Camera-type eye (tissue), 1 donor: ENCODE data around the gene CLDN4. TPM values are rescaled to one million over a fixed set of nuclear protein-coding genes. Genes with fewer than 3 reads are reported as not detected.

Source experiments
- total RNA-seq: library from RNA; depleted of rRNA; stranded (reverse); fragments of >200 nt; gene quantifications from one replicate; pipeline ENCODE4 v1.2.3, GENCODE V29; 2014

The CLDN4 gene, protein sequence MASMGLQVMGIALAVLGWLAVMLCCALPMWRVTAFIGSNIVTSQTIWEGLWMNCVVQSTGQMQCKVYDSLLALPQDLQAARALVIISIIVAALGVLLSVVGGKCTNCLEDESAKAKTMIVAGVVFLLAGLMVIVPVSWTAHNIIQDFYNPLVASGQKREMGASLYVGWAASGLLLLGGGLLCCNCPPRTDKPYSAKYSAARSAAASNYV
- 15.8 TPM for total RNA-seq

DNA sequence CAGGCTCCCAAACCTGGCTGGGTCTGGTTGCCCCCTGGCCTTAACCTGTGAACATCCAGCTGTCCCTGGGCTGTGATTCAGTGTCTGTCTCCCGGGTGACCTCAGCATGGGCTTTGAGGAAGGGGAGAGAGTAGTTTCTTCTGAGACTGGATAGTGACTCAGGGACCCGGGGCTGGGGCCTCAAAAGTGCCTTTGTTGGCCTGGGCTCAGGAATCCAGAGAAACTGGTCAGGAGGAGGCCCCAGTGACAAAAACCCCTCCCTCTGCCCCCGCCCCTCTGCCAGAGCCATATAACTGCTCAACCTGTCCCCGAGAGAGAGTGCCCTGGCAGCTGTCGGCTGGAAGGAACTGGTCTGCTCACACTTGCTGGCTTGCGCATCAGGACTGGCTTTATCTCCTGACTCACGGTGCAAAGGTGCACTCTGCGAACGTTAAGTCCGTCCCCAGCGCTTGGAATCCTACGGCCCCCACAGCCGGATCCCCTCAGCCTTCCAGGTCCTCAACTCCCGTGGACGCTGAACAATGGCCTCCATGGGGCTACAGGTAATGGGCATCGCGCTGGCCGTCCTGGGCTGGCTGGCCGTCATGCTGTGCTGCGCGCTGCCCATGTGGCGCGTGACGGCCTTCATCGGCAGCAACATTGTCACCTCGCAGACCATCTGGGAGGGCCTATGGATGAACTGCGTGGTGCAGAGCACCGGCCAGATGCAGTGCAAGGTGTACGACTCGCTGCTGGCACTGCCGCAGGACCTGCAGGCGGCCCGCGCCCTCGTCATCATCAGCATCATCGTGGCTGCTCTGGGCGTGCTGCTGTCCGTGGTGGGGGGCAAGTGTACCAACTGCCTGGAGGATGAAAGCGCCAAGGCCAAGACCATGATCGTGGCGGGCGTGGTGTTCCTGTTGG, at the start of gene CLDN4:
TSS of gene CLDN4 (plus strand) at position 316 of the 903 bp plus-strand sequence. CDS start at position 522, 206 bp downstream.

DNA sequence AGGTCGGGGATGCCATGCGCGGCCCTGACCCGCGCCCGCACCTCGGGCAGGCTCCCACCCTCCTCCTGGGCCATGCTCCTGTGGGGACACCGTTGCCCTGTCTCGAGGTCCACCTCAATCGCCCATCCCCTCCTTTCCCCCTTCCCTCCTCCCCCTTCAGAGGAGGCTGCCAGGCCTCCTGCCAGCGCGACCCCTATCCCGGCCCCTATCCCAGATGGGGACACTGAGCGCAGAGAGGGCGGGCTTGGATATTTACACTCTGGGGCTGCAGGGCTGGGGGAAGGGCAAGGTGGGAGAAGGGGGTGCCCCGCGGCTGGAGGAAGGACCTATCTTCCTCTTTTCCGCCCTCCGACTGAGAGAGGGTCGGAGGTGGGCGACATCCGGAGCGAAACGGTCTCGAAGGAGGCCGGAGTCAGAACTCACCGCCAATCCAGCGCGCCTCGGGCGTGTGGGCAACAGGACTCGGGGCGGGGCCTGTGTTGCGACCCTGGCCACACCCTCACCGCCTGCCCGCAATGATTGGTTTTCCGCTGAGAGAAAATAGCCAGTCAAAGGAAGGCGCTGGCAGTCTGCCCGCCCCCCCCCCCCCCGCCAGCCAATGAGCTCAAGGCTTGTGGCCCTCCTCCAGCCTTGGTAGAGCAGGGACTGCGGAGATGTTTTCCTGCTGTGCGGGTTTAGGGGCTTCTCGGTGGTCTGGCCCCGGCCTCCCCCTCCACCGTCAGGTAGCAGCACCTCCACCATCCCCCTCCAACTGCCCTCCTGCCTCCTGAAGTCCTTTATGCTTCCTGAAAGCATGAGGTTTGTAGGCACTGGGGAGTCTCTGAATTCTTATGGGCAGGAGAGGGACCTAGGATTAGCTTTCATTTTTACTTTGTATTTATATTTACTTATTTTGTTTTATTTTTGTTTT, 11.5 kb downstream of the CLDN4 start, which contains the start of gene METTL27:
TSS of gene METTL27 (minus strand) at position 450 of the 910 bp plus-strand sequence. CDS start at position 74, 376 bp downstream.

DNA sequence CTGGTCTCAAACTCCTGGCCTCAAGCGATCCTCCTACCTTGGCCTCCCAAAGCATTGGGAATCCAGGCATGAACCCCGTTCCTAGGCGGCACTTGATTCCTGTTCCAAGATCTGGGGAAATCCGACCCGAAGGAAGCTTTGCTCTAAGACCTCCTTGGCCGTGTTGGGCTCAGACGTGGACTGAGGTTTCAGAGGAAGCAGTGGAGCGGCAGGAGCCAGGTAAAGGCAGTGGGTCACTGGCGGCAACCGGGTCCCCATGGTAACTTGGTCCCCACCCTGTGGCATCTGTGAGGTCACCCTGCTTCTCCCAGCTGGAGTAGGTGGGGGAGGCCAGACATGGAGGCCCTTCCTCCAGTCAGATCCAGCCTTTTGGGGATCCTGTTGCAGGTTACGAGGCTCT, 30.1 kb downstream of the CLDN4 start, which contains the start of gene TMEM270:
TSS of gene TMEM270 (plus strand) at position 301 of the 400 bp plus-strand sequence. CDS start at position 337, 36 bp downstream.

Other genes with a start within 250 kb of the CLDN4 start
- 0.82 TPM for gene MLXIPL, start 206.5 kb upstream of the CLDN4 start, total RNA-seq
- gene VPS37D, start 163.2 kb upstream of the CLDN4 start, total RNA-seq: 14.6 TPM
- 4.2 TPM for gene DNAJC30, start 147.5 kb upstream of the CLDN4 start, total RNA-seq
- gene BUD23, start 147.4 kb upstream of the CLDN4 start, total RNA-seq: 36.2 TPM
- gene STX1A, start 111.3 kb upstream of the CLDN4 start, total RNA-seq: 22.0 TPM
- gene ABHD11, start 92.2 kb upstream of the CLDN4 start, total RNA-seq: 17.5 TPM
- 6.0 TPM for gene CLDN3, start 60.7 kb upstream of the CLDN4 start, total RNA-seq
- gene METTL27, start 11.5 kb downstream of the CLDN4 start, total RNA-seq: 5.9 TPM
- gene TMEM270, start 30.2 kb downstream of the CLDN4 start, total RNA-seq: not detected
- 494 TPM for gene ELN, start 197.2 kb downstream of the CLDN4 start, total RNA-seq